ENCODE data around the gene RUNDC3A.
"Not testable (repeated sequence)": the region's sequence is repeated elsewhere in the genome, so short reads cannot be mapped to it uniquely, and the experiment has no call there.

The RUNDC3A gene

DNA sequence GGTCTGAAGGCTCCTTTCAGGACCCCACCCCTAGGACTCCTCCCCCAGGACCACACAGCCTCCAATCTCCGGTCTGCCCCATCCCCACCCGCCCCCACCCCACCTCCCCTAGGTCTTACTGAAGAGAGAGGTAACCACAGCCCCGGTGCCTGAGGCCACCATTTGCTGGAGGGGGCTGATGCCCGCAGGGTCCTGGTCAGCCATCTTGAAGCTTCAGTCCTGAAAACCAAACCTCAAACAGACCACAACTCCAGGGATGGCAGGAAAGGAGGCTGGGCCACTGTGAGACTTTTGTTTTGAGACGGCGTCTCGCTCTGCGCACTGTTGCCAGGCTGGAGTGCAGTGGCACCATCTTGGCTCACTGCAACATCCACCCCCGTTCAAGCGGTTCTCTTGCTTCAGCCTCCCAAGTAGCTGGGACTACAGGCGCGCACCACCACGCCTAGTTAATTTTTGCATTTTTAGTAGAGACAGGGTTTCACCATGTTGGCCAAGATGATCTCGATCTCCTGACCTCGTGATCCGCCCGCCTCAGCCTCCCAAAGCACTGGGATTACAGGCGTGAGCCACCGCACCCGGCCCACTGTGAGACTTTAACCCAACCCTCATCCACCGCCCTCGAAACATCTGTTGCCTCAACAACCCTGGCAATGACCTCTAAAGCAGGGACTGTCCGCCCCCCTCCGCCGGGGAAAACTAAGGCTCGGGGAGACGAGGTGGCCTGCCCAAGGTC lies 15.1 kb downstream of the RUNDC3A start:
- DNase-seq (ENCODE audit: low read depth) = no peak
- TF ChIP-seq, protein P1, sequence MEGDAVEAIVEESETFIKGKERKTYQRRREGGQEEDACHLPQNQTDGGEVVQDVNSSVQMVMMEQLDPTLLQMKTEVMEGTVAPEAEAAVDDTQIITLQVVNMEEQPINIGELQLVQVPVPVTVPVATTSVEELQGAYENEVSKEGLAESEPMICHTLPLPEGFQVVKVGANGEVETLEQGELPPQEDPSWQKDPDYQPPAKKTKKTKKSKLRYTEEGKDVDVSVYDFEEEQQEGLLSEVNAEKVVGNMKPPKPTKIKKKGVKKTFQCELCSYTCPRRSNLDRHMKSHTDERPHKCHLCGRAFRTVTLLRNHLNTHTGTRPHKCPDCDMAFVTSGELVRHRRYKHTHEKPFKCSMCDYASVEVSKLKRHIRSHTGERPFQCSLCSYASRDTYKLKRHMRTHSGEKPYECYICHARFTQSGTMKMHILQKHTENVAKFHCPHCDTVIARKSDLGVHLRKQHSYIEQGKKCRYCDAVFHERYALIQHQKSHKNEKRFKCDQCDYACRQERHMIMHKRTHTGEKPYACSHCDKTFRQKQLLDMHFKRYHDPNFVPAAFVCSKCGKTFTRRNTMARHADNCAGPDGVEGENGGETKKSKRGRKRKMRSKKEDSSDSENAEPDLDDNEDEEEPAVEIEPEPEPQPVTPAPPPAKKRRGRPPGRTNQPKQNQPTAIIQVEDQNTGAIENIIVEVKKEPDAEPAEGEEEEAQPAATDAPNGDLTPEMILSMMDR (IDR thresholded peaks at IDR 0.05; ENCODE audit: low read depth, low read length) = no peak
- TF ChIP-seq MYC (IDR thresholded peaks at IDR 0.05; ENCODE audit: low read depth, low read length) = no peak
- TF ChIP-seq POLR2A (IDR thresholded peaks at IDR 0.05; ENCODE audit: extremely low read depth, insufficient read length) = no peak
- TF ChIP-seq, protein P2, sequence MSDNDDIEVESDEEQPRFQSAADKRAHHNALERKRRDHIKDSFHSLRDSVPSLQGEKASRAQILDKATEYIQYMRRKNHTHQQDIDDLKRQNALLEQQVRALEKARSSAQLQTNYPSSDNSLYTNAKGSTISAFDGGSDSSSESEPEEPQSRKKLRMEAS (IDR thresholded peaks at IDR 0.05; ENCODE audit: low read depth, low read length) = no peak
- peak overlapping the region; percentile 74 for H3K4me3 ChIP-seq (ENCODE audit: low read depth, low read length)

DNA sequence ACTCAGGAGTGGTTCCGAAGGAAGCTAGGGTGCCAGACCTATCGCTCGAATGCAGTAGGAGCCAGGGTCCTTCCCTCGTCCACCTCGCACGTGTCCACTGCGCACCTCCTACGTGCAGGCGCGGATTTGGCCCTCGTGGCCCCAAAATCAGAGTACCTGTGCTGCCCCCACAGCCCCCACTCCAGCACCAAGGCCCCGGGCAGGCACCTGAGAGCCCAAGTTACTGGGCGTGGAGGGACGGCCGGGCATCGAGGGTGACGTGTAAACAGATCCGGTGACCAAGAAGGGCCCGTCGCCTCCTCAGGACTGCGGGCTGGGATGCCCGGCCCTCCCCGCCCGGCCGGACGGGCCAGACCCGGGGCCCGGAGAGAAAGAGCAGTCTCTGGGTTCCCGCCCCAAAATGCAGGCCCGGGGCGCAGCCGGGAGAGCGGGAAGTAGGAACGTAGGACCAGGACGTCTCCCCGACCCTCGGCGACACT lies 15.7 kb downstream of the RUNDC3A start:
- DNase-seq (ENCODE audit: low read depth) = no peak
- H3K4me3 ChIP-seq (ENCODE audit: low read depth, low read length) = peak overlapping the region; percentile 74
- TF ChIP-seq MYC (IDR thresholded peaks at IDR 0.05; ENCODE audit: low read depth, low read length) (no peak), POLR2A (IDR thresholded peaks at IDR 0.05; ENCODE audit: extremely low read depth, insufficient read length) (no peak)
- TF ChIP-seq, protein P1 (IDR thresholded peaks at IDR 0.05; ENCODE audit: low read depth, low read length) = no peak
- TF ChIP-seq, protein P2 (IDR thresholded peaks at IDR 0.05; ENCODE audit: low read depth, low read length) = no peak

DNA sequence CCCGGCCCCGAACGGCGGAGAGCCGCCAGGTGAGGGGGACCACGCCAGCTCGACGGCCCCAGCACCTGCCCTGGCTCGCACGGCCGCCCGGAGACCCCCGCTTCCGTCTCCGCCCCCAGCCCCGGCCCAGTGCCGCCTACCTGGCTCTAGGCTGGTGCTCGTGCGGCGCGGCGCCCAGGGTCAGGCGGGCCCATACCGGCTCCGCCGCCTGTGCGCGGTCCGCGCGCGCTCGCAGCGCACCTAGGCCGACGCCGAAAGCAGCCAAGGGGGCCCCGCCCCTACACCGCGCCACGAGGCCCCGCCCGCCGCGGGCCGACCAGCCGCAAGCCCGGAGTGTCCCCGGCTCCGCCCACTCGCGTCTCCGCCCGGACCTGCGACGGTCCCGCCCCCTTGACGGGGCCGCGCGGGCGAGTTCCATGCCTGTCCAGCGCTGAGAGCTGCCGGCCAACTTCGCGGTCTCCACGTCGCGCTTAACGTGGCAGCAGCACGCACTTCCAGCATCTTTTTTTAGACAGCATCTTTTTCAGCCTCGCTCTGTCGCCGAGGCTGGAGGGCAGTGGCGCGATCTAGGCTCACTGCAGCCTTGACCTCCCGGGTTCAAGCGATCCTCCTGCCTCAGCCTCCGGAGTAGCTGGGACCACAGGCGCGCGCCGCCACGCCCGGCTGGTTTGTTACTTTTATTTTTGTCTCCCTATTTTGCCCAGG lies 16.3 kb downstream of the RUNDC3A start, which contains the start of gene SLC25A39:
Gene SLC25A39, minus strand, starts transcription at position 253 of the 705 bp plus-strand sequence. CDS start 1,261 bp downstream, outside the sequence.
- H3K4me3 ChIP-seq (ENCODE audit: low read depth, low read length) = peak within 1 kb of the TSS; percentile 74
- TF ChIP-seq, protein P2 (IDR thresholded peaks at IDR 0.05; ENCODE audit: low read depth, low read length) = peak; percentile 57
- TF ChIP-seq, protein P1 (IDR thresholded peaks at IDR 0.05; ENCODE audit: low read depth, low read length) = no peak
- TF ChIP-seq POLR2A (IDR thresholded peaks at IDR 0.05; ENCODE audit: extremely low read depth, insufficient read length) = peak; percentile 58
- TF ChIP-seq MYC (IDR thresholded peaks at IDR 0.05; ENCODE audit: low read depth, low read length) = peak; percentile 83
- DNase-seq (ENCODE audit: low read depth) = peak; percentile 94

GRCh38 chr17:44326861-44327444 lies 18.6 kb downstream of the RUNDC3A start:
- DNase-seq (ENCODE audit: low read depth) = peak; percentile 95
- TF ChIP-seq, protein P1 (IDR thresholded peaks at IDR 0.05; ENCODE audit: low read depth, low read length) = no peak
- TF ChIP-seq POLR2A (IDR thresholded peaks at IDR 0.05; ENCODE audit: extremely low read depth, insufficient read length) (no peak), MYC (IDR thresholded peaks at IDR 0.05; ENCODE audit: low read depth, low read length) (peak; percentile 98)
- TF ChIP-seq, protein P2 (IDR thresholded peaks at IDR 0.05; ENCODE audit: low read depth, low read length) = peak; percentile 99
- no peak overlapping the region for H3K4me3 ChIP-seq (ENCODE audit: low read depth, low read length)

DNA sequence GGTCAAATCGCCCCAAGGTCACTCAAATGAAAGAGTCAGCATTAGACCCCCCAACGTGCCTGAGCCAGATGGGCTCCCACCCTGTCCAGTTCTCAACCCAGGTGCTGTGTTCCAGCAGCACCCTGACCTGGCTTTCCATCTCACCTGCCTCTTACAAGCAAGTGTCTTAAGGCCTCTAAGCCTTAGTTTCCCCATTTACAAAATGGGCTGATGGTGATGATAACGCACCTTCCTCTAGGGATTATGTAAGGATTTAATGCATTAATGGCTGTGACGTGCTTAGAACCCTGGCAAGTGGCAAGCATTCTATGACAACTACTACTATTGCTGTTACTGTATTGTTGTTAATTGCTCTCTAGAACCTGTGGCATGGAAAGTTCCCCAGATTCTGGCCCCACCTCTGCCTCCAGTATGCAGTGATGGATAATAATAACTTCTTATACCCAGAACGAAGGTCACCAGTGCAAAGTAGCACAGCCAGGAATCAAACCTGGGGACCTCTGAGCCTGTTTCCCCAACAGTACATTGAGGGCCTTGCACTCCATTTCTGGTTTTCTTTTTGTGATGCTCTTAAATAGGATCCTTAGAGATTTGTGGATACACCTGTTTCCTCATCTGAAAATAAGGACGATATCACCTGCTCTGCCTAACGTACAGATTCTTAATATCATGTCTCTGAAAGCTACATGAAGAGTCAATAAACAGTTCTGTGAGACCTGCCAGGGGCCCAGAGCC lies 19.5 kb downstream of the RUNDC3A start:
- TF ChIP-seq, protein P2 (IDR thresholded peaks at IDR 0.05; ENCODE audit: low read depth, low read length) = no peak
- TF ChIP-seq, protein P1 (IDR thresholded peaks at IDR 0.05; ENCODE audit: low read depth, low read length) = no peak
- TF ChIP-seq POLR2A (IDR thresholded peaks at IDR 0.05; ENCODE audit: extremely low read depth, insufficient read length) = no peak
- TF ChIP-seq MYC (IDR thresholded peaks at IDR 0.05; ENCODE audit: low read depth, low read length) = no peak

GRCh38 chr17:44329516-44329915 lies 21.1 kb downstream of the RUNDC3A start:
- DNase-seq (ENCODE audit: low read depth); H3K4me3 ChIP-seq (ENCODE audit: low read depth, low read length): not testable (repeated sequence)

More for the DNA sequence above, 19.5 kb downstream of the RUNDC3A start:
- no peak overlapping the region for H3K4me3 ChIP-seq (ENCODE audit: low read depth, low read length)
- DNase-seq (ENCODE audit: low read depth) = no peak

DNA sequence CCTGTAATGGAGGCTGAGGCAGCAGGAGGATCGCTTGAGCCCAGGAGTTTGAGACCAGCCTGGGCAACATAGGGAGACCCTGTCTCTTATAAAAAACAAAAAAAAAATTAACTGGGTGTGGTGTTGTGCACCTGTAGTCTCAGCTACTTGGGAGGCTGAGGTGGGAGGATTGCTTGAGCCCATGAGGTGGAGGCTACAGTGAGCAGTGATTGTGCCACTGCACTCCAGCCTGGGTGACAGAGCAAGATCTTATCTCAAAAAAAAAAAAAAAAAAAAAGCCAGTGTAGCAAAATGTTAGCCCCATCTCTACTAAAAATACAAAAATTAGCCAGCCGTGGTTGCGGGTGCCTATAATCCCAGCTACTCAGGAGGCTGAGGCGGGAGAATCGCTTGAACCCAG lies 21.9 kb downstream of the RUNDC3A start:
- not testable (repeated sequence) for H3K4me3 ChIP-seq (ENCODE audit: low read depth, low read length); DNase-seq (ENCODE audit: low read depth)
